Endothelial cell of hepatic sinusoid (primary cell): Measurements from ENCODE around the gene RYR1.
"Not testable (repeated sequence)": the region's sequence is repeated elsewhere in the genome, so short reads cannot be mapped to it uniquely, and the experiment has no call there.

ENCODE experiments used
- in situ Hi-C: cut with HindIII; loops from 2 replicates; pipeline ENCODE4 v1.10.0; 2017; ENCODE audit warnings: low sequenced_read_pairs

The RYR1 gene

DNA sequence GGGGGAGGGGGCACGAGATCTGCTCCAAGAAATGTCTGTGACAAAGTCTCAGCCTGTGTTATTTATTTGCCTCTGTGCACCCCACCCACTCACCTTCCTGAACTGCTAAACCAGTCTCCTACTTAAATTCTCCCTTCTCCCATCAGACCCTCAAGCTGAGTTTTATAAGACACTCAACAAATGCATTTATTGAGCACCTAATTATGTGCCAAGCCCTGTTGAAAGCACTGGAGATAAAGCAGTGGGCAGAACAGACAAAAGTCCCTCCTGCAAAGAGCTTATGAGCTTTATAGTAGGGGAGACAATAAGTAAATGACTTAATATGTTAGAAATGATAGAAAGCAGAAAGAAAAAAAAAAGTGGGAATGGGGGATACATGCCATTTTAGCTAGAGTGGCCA, 34.0 kb upstream of the RYR1 start:
- in situ Hi-C loops, result no loop called here

DNA sequence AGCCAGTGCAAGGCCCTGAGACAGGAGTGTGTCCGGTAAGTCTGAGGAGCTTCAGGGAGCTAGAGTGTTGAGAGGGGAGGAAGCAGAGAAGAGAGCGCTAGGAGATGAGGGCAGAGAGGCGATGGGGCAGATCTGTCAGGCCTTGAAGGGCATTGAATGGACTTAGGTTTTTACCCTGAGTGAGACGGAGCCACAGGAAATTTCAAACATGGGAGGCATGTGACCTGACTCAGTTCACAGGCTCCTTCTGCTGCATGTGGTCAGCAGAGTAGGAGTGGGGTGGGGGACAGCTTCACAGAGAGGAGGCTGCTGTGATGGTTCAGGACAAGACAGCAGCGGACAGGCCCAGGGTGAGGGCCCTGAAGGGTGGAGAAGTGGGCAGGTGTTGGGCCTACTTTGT, 33.1 kb upstream of the RYR1 start:
- in situ Hi-C loops, result no loop called here

DNA sequence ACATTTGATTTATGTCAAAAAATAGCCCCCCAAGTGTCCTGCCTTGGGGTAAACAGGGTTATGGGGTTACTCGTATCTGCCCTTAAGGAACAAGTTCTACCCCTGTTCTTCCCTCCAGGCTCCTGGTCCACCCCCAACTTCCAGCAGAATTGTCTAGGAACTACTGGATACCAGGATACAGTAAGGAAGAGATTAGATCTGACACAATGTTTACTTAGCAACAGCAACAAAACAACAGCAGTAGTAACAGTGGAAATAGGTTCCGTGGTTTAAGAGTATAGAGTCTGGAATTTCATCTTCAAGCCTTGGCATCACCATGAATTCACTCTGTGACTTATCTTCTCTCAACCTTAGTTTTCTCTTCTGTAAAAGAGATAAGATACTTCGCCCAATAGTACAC, 32.3 kb upstream of the RYR1 start:
- in situ Hi-C loops, result no loop called here

DNA sequence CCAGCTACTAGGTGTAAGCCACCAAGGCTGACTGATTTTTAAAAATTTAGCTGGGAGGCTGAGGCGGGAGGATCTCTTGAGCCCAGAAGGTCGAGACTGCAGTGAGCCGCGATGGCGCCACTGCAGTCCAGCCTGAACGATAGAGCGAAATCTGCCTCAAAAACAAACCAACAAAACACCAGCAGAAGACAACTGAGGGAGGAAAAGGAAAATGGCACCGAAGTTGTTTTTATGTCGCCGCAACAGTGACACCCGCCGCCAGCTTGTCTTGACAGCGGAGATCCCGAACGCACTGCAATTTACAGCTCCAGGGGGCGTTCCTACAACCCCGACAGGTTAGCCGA, 30.9 kb upstream of the RYR1 start:
- in situ Hi-C loops, result no loop called here

DNA sequence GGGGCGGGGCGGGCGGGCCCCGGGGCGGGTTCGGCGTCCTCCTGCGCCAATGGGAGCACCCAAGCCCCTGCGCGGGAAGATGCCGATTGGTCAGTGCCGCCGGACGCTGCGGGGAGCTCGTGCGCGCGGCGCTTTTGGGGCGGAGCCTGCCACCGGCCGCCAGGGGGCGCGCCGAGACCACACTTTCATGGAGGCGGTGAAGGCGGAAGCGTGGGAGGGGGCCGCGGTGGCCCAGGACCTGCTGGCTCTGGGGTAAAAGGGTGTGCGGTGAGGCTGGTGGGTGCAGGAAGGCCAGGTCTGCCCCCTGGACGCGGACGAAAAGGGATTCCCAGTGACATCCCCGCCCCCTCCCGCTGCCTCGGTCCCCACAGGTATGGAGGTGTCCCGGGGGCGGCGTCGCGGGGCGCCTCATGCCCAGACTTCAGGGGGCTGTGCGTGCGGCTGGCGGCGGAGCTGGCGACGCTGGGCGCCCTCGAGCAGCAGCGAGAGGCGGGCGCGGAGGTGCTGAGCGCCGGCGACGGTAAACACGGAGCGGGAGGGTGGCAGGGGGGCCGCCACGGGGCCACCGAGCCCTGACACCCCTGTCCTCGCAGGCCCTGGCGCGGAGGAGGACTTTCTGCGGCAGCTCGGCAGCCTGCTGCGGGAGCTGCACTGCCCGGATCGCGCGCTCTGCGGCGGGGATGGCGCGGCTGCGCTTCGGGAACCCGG, 30.4 kb upstream of the RYR1 start, which contains the start of gene FAM98C:
Gene FAM98C, plus strand, starts transcription at position 127 of the 708 bp plus-strand sequence. Its CDS starts 61 bp downstream, at position 188.
- in situ Hi-C loops, result no loop called here

DNA sequence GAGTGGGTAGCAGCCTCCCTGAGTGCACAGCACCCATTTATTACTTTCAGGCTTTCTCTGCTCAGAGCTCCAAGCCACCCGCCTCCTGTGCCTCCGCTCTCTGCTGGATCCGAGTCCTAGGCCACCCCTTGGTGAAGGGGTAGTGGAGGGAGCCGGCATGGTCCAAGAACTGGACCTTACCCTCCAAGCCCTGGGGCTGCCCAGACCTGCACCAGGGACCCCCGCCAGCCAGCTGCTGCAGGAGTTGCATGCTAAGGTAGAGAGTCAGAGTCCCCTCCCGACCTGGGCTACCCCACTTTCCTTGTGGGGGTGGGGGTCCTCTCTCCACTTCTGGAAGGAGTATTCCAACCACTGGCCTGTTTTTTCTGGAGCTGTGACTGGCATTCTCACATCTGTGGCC, 28.6 kb upstream of the RYR1 start:
- in situ Hi-C loops, result no loop called here

DNA sequence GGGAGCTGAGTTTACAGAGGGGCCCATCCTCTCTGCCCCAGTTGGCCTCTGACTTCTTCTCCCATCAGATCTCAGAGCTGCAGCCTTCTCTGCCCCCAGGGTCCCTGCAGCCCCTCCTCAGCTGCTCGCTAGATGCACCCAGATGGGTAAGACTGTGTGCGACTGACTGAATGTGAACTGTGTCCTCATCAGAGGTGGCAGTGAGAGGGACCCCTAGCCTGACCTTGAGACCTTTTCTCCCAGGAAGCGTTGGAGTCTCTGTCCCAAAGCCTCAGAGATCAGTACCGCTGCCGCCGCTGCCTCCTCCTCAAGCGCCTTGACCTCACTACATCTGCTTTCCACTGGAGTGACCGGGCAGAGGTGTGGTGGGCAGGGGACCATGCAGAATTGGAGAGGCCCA, 28.2 kb upstream of the RYR1 start:
- in situ Hi-C loops, result no loop called here

DNA sequence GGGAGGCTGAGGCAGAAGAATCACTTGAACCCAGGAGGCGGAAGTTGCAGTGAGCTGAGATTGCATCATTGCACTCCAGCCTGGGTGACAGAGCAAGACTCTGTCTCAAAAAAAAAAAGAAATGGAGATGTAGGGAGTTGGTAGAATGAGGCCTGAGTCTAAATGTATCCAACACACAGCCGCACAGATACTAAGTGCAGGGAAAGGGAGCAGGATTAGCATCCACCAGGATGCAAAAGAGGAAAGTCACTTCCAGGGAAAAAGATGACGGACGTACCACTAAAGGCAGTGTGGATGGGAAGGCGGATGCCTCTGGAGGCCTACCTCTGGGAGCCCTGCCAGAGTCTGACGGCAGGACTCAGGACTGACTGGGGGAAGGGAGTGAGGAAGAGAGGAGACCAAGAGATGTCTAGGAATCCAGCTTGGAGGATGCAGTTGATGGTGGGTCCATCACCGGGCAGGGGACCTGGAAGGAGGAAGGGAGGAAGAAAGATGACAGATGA, 23.8 kb upstream of the RYR1 start:
- in situ Hi-C loops, result no loop called here

DNA sequence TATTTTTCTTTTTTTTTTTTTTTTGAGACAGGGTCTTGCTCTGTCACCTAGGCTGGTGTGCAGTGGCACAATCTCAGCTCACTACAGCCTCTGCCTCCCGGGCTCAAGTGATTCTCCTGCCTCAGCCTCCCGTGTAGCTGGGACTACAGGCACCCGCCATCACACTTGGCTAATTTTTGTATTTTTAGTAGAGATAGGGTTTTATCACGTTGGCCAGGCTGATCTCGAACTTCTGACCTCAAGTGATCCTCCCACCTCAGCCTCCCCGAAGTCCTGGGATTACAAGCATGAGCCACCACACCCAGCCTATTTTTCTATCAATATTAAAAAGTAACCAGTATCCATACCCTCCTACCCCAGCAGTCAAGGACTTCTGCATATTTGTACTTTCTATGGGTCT, 23.1 kb upstream of the RYR1 start:
- in situ Hi-C loops, result not testable (repeated sequence)

DNA sequence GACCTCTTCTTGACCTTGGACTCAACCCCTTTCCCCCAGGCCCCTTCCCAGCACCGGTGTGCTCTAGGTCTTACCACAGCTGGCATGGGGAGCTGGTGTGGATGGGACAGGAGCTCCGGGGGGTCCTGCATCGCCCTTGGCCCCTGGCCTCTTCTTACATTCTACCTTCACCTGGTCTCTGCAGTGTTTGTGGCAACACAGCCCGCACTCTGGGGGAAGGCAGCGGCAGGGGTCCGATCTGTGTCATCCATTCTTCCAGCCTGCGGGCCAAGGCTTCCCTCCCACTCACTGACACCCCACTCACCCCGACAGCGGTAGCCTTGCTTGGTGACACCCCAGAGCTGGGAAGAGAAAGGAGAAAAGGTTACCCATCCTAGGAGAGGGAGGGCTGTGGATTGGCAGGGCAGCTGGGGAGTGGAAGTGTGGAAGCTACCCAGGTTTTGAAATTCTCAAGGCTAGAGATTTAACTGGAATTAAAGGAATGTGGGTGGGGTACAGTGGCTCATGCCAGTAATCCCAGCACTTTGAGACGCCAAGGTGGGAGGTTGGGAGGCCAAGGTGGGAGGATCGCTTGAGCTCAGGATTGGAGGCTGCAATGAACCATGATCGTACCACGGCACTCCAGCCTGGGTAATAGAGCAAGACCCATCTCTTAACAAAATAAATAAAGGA, 22.3 kb upstream of the RYR1 start:
- in situ Hi-C loops, result no loop called here

DNA sequence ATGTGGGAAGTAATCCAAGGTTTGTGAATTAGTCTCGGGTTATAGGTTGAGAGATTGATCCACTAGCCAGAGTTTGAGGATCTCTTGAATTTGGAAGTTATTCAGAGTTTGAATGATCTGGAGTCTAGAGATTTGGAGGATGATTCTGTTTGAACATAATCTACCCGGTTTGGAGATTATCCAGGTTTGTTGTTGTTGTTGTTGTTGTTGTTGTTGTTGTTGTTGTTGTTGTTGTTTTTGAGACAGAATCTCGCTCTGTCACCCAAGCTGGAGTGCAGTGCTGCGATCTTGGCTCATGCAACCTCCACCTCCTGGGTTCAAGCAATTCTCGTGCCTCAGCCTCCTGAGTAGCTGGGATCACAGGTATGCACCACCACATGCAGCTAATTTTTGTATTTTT, 21.6 kb upstream of the RYR1 start:
- in situ Hi-C loops, result not testable (repeated sequence)

DNA sequence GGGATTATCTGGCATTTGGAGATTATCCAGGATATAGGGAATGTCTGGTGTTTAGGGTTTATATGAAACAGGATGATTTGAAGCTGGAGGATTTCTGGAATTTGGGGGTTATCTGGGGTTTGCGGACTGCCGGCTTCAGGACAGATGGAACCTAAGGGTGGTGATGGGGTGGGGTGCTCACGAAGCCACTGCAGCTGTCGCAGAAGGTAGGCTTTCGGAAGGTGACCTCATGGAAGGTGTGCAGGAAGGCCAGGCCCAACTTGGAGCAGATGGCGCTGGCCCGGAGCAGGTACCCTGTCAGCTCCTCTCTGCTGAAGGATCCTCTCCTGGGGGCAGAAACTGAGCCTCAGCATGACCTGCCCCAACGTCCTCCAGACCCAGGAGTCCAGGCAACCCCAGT, 21.0 kb upstream of the RYR1 start:
- in situ Hi-C loops, result no loop called here

DNA sequence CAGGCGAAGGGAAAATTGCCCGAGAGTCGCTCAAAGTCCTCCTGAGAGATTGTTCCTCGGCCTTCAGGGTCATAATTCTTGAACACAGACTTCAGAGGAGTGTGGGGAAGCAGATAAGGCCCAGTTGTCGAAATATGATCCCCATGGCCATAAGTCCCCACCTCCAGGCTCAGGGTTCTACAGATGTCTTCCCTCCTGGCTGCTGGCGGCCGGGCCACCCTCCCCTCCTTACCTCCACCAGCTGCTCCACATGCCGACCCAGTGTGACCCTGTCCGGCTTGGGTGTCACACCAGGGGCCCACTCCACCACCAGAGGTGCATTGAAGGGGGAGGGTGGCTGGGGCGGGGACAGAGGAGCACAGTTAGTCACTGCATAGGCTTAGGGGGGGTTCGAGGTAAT, 20.5 kb upstream of the RYR1 start:
- in situ Hi-C loops, result no loop called here

DNA sequence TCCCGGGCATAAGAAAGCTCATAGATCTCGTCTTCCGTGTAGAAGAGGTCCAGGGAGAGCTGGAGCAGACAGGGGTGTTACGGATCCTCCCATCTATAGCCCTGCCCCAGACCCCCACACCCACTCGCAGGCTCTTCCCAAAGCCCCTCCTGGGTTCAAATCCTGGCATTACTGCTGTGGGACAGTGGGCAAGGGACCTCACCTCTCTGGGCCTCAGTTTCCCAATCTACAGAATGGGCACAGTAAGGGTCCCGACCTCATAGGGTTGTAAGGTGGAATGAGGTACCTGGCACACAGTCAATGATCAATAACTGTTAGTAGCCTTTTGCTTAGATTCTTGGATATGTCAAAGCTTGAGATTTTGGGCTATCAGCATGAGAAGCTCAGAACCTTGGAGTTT, 20.1 kb upstream of the RYR1 start:
- in situ Hi-C loops, result no loop called here

DNA sequence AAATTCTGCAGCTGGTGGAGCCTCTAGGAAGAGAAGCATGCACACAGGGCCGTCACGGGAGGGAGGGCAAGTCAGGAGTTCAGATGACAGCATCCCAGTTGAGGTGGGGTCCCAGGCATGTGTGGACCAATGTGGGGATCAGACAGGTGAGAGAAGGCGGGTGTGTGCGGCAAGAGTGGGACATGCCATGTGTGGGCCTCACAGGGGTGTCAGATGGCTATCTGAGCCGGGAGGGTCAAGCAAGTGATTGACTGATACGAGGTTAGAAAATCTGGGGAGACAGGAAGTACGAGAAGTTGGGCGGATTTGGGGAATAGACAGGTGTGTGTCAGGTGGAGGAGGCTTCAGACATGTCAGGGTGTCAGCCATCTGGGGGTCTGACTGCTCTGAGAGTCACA, 16.3 kb upstream of the RYR1 start:
- in situ Hi-C loops, result no loop called here

DNA sequence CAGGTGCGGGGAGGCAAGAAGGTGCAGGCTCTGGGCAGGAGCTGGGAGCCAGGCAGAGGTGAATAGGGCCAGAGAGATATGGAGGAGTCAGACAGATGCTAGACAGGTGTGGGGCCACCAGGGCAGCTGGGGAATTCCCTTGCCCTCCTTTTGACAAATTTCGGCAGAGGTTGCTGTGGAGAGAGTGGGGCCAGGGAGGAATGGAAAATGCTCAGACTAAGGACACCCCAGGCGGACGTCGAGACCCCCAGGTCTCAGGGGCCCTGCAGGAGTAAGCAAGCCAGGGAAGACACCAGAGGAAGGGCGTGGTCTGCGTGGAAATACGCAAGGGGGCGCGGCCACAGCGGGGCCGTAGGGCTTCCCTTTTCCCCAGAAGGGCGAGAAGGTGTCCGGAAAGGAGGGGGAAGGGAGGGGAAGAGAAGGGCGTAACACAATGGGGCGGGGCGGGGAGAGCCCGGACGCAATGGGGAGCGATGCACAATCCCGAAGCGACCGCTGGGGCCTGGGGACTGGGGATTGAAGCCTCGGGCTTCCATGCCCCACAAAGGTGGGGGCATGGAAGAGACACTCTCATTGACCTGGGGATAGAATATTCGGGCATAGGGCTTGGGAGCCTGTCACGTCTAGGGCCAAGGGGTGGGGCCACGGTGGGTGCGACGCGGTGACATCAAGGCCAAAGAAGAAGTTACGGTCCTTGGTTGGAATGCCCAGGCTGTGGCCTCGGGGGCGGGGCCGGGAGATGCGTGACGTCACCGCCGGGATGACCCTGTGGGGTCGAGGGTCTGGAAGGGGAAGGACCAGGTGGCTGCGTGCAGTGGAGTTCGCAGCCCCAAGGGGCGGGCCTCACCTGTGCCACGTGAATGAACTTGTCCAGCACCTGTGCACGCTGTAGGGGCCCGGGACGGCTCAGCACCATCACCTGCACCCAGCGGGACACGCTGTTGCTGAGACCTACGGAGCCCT, 15.7 kb upstream of the RYR1 start:
- in situ Hi-C loops, result no loop called here

DNA sequence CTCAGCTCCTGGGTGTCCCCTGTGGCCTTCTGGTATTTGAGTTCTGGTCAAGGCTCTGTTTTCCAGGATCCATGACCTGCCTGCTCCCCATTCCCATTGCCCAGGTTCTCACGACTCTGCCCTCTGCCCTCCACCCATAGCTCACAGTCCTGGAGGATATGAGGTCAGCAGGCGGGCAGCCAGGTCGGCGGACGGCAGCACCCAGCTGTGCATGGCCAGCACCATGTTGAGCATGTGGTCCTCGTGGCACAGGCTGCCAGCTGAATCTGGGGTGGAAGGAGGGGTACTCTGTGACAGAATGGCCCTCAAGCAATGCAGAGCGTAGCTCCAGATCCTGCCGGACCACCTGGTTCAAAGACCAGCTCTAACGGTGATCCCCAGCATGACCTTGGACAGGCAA, 12.6 kb upstream of the RYR1 start:
- in situ Hi-C loops, result no loop called here

DNA sequence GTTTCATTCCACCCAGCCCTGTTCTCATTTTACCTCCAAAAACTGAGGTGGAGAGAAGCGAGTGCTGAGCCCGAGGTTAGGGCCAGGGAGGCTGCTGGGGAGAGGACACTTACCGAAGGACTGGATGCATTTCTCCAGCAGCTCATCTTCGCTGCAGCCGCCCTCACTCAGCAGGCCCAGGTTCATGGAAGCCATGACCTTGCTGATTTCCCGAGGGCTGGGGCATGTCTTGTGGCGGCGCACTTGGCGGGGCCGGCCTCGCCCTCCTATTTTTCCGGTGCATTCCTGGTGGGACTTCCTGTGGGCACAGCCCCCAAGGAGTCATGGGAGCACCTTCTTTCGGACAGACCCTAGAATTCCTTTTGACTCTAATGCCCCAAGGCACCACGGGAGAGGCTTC, 11.6 kb upstream of the RYR1 start:
- in situ Hi-C loops, result no loop called here

DNA sequence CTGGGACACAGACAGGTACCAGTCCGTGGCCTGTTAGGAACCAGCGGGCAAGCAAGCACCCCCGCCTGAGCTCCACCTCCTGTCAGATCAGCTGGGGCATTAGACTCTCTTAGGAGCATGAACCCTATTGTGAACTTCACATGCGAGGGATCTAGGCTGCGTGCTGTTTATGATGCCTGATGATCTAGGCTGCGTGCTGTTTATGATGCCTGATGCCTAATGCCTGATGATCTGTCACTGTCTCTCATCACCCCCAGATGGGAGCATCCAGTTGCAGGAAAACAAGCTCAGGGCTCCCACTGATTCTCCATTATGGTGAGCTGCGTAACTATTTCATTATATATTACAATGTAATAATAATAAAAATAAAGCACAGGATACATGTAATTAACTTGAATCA, 11.1 kb upstream of the RYR1 start:
- in situ Hi-C loops, result no loop called here

DNA sequence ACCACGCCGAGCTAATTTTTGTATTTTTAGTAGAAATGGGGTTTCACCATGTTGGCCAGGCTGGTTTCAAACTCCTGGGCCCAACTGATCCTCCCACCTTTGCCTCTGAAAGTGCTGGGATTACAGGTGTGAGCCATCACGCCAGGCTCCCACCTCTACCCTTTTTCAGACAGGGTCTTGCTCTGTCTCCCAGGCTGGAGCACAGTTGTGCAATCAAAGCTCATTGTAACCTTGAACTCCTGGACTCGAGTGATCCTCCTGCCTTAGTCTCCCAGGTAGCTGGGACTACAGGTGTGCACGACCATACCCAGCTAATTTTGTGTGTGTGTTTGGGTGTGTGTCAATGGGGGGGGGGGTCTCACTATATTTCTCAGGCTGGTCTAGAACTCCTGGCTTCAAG, 9.2 kb upstream of the RYR1 start:
- in situ Hi-C loops, result no loop called here

DNA sequence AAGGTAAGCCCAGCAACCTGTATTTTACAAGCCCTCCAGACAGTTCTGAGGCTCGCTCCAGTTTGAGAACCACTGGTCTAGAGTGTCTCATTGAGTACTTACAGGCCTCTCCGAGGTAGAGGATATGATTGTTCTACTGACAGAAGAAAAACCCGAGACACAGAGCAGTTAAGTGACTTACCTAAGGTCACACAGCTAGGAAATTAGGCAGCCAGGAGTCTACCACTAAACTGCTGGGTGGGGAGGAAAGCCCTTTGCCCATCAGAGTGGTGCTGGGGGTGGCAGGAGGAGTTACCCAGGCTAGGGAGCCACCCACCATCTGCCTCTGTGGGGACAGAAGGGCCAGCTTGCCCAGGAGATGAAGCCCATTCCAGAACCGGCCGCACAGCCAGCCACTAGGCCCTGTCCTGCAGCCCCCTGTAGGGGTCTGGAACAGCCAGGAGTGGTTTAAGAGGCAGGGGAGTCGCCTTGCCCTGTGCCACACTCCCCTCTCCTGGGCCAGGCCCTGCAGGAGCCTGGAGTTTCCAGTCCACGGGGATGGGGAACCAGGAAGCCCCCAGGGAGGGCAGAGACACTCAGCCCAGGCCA, 8.2 kb upstream of the RYR1 start:
- in situ Hi-C loops, result no loop called here
